Measurements from ENCODE around the gene HPF1. TPM values are rescaled to one million over a fixed set of nuclear protein-coding genes. Genes with fewer than 3 reads are reported as not detected.

The HPF1 gene
- total RNA-seq, 4 donors from 2014 or later, result 14.1 to 139 (median 35.1) TPM

GRCh38 chr4:169716677-169717076, 41.1 kb downstream of the HPF1 start:
- Histone ChIP-seq H3K36me3 (peaks cover 0 to 52% (median 8%) of the 10 kb centered on the region in 4 donors), H3K4me1 (no peaks in the 10 kb centered on the region), H3K9me3 (no peaks in the 10 kb centered on the region), H3K27me3 (no peaks in the 10 kb centered on the region), H3K27ac (no peak overlapping the region), H3K4me3 (no peak overlapping the region)
- in situ Hi-C loops (cut with MboI; ENCODE audit: low pct_ligation_motif_present in 1 of 4, low pct_unique_long_range_greater_than_20kb in 1 of 4, low sequenced_read_pairs in 3 of 4), result no loop called here
- 84 to 100% methylated on average over 1 of the region's 1 CpG for WGBS, 2 donors (ENCODE audit: low coverage in 1 of 2)
- intact Hi-C loops (cut with DNase I; ENCODE audit: low total_unique reads), result no loop called here
- DNase-seq, result no peak
- TF ChIP-seq, protein P1, sequence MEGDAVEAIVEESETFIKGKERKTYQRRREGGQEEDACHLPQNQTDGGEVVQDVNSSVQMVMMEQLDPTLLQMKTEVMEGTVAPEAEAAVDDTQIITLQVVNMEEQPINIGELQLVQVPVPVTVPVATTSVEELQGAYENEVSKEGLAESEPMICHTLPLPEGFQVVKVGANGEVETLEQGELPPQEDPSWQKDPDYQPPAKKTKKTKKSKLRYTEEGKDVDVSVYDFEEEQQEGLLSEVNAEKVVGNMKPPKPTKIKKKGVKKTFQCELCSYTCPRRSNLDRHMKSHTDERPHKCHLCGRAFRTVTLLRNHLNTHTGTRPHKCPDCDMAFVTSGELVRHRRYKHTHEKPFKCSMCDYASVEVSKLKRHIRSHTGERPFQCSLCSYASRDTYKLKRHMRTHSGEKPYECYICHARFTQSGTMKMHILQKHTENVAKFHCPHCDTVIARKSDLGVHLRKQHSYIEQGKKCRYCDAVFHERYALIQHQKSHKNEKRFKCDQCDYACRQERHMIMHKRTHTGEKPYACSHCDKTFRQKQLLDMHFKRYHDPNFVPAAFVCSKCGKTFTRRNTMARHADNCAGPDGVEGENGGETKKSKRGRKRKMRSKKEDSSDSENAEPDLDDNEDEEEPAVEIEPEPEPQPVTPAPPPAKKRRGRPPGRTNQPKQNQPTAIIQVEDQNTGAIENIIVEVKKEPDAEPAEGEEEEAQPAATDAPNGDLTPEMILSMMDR (IDR thresholded peaks at IDR 0.05), result no peak
- no peak for TF ChIP-seq POLR2AphosphoS5 (IDR thresholded peaks at IDR 0.05)
- TF ChIP-seq EP300 (IDR thresholded peaks at IDR 0.05; ENCODE audit: low read depth), result no peak
- no peak for TF ChIP-seq POLR2A (IDR thresholded peaks at IDR 0.05)

- in situ Hi-C loops (cut with MboI; ENCODE audit: low pct_ligation_motif_present in 1 of 4, low pct_unique_long_range_greater_than_20kb in 1 of 4, low sequenced_read_pairs in 3 of 4) (no loop called here), intact Hi-C loops (cut with DNase I; ENCODE audit: low total_unique reads) (no loop called here)
- H3K27ac ChIP-seq, result no peak overlapping the region
- TF ChIP-seq, protein P1 (IDR thresholded peaks at IDR 0.05), result no peak
- WGBS, 2 donors (ENCODE audit: low coverage in 1 of 2), result 96% methylated on average over 2 of the region's 2 CpGs
- no peaks in the 10 kb centered on the region for H3K4me1 ChIP-seq
- peaks cover 0 to 52% (median 8%) of the 10 kb centered on the region in 4 donors for H3K36me3 ChIP-seq
- no peak overlapping the region for H3K4me3 ChIP-seq
- no peaks in the 10 kb centered on the region for H3K27me3 ChIP-seq
- no peak for DNase-seq
- H3K9me3 ChIP-seq, result no peaks in the 10 kb centered on the region
Measured at GRCh38 chr4:169715826-169716225, 41.9 kb downstream of the HPF1 start.

DNA sequence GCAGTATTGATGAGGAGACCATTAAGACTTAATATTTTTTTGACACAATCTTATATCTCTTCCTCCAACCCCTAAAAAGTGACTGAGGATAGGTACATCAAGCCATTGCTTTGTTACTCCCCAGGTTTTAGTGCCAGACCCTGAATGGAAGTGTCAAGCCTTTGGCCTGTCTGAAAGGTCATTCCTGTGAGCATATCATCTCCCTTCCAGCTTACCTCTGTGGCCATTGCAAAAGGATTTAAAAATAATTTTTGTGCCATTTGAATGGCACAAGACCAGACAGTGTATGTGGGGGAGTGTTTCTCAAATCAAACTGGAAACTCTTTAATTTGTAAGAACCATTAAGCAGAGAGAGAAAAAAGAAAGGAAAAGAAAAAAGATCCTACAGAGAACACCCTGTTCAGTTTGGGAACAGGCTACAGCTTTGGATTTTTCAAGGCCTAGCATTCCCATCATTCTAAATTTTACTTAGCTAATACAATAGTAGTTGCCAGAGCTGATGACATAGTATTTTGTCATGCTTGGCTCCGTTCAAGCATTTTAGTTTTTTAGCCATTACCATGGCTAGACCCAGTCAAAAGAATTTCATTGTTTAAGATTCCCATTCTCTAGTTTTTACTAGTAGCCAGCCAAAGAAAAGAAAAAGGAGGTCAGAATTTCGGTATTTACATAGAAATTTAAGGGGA, 49.6 kb downstream of the HPF1 start:
- intact Hi-C loops (cut with DNase I; ENCODE audit: low total_unique reads), result no loop called here
- TF ChIP-seq EP300 (IDR thresholded peaks at IDR 0.05; ENCODE audit: low read depth), result no peak
- TF ChIP-seq, protein P1 (IDR thresholded peaks at IDR 0.05), result no peak
- no peak for TF ChIP-seq POLR2AphosphoS5 (IDR thresholded peaks at IDR 0.05)
- no peak for TF ChIP-seq POLR2A (IDR thresholded peaks at IDR 0.05)
- no peak overlapping the region for H3K4me3 ChIP-seq
- no peaks in the 10 kb centered on the region for H3K9me3 ChIP-seq
- no peaks in the 10 kb centered on the region for H3K4me1 ChIP-seq
- no peak overlapping the region for H3K27ac ChIP-seq
- H3K36me3 ChIP-seq, result peaks cover 0 to 18% (median 1%) of the 10 kb centered on the region in 4 donors
- H3K27me3 ChIP-seq, result no peaks in the 10 kb centered on the region
- in situ Hi-C loops (cut with MboI; ENCODE audit: low pct_ligation_motif_present in 1 of 4, low pct_unique_long_range_greater_than_20kb in 1 of 4, low sequenced_read_pairs in 3 of 4), result no loop called here
- no peak for DNase-seq
- 74 to 80% methylated on average over 2 of the region's 2 CpGs for WGBS, 2 donors (ENCODE audit: low coverage in 1 of 2)

- H3K9me3 ChIP-seq, result no peaks in the 10 kb centered on the region
- no peaks in the 10 kb centered on the region for H3K27me3 ChIP-seq
- in situ Hi-C loops (cut with MboI; ENCODE audit: low pct_ligation_motif_present in 1 of 4, low pct_unique_long_range_greater_than_20kb in 1 of 4, low sequenced_read_pairs in 3 of 4) (no loop called here), intact Hi-C loops (cut with DNase I; ENCODE audit: low total_unique reads) (no loop called here)
- 92 to 100% methylated on average over 5 of the region's 5 CpGs for WGBS, 2 donors (ENCODE audit: low coverage in 1 of 2)
- DNase-seq, result no peak
- no peak overlapping the region for H3K27ac ChIP-seq
- H3K36me3 ChIP-seq, result peaks cover 0 to 32% (median 4%) of the 10 kb centered on the region in 4 donors
- H3K4me3 ChIP-seq, result no peak overlapping the region
- TF ChIP-seq, protein P1 (IDR thresholded peaks at IDR 0.05), result no peak
- no peaks in the 10 kb centered on the region for H3K4me1 ChIP-seq
Measured at GRCh38 chr4:169698331-169698730, 59.4 kb downstream of the HPF1 start.
